ENCODE results near the gene ZNF524.

DNA sequence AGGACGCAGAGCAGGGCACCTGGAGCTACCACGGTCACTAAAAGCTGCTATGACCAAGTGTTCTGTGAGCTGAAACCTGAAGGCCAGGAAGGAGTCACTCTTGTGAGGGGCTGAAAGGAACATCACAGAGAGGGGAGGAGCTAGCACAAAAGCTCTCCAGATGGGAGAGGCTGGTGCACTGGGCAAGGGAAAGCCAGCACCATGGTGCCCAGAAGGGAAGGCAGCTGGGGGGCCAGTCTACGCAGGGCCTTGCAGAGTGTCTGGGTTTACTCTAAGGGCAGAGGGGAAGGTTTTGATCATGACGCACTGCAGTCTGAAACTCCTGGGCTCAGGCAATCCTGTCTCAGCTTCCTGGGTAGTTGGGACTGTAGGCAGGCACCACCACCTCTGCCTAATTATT, 36.6 kb downstream of the ZNF524 start:
- TF ChIP-seq, protein P1, sequence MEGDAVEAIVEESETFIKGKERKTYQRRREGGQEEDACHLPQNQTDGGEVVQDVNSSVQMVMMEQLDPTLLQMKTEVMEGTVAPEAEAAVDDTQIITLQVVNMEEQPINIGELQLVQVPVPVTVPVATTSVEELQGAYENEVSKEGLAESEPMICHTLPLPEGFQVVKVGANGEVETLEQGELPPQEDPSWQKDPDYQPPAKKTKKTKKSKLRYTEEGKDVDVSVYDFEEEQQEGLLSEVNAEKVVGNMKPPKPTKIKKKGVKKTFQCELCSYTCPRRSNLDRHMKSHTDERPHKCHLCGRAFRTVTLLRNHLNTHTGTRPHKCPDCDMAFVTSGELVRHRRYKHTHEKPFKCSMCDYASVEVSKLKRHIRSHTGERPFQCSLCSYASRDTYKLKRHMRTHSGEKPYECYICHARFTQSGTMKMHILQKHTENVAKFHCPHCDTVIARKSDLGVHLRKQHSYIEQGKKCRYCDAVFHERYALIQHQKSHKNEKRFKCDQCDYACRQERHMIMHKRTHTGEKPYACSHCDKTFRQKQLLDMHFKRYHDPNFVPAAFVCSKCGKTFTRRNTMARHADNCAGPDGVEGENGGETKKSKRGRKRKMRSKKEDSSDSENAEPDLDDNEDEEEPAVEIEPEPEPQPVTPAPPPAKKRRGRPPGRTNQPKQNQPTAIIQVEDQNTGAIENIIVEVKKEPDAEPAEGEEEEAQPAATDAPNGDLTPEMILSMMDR (IDR thresholded peaks at IDR 0.05) = no peak
- no peak for TF ChIP-seq POLR2A (IDR thresholded peaks at IDR 0.05)
